AML-193 (cell line): Measurements from ENCODE around the gene CHCHD3.

Experiments used
- DNase-seq, 2 experiments: peaks; one replicate each; lab custom pipeline; 2025; lab: John Stamatoyannopoulos, UW

Gene CHCHD3

DNA sequence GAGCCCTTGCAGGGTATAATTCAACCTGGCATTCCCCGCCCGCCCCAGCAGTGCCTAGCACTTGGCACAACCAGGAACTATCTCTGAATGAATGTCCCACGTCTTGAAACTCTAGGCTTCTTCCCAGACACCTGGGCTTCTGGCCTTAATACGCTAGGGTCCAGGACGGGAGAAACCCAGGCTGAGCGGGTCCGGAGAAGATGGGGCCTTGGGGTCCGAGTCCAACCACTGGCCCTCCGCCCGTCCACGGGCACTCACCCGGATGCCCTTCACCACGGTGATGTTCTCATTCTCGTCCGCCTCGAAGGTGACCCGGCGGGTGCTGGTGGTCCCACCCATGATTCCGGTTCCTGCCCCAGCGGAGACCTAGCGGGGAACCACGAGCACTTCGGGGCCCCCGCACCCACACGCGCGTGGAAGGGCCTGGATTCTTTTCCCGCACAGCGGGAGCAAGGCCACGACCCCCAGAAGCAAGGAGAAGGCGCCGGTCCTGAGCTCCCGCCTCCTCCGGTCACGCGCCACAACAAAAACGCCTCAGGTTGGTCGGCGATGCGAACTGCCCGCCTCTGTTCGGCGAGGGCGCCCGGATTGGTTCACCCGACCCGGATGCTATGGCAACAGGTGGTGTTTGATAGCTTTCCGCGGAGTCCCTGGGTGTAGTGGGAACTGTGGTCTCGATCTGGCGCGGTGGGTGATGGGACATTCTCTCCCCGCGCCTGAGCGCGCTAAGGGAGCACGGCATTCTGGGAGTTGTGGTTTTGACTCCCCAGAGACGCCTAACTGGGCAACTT is at the start of gene CHCHD3:
Gene CHCHD3, minus strand, starts transcription at position 492 of the 791 bp plus-strand sequence. Its CDS starts 153 bp downstream, at position 339.
- peak; percentile 95 for DNase-seq

DNA sequence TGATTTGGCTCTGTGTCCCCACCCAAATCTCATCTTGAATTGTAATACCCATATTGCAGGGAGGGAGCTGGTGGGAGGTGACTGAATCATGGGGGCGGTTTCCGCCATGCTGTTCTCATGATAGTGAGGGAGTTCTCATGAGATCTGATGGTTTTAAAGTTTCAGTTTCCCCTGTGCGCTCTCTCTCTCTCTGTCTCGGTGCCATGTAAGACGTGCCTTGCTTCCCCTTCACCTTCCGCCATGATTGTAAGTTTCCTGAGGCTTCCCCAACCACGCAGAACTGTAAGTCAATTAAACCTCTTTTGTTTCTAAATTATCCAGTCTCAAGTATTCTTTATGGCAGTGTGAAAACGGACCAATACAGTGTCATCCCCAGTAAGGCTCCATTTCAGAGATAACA is 48.3 kb upstream of the CHCHD3 start:
- DNase-seq: no peak

DNA sequence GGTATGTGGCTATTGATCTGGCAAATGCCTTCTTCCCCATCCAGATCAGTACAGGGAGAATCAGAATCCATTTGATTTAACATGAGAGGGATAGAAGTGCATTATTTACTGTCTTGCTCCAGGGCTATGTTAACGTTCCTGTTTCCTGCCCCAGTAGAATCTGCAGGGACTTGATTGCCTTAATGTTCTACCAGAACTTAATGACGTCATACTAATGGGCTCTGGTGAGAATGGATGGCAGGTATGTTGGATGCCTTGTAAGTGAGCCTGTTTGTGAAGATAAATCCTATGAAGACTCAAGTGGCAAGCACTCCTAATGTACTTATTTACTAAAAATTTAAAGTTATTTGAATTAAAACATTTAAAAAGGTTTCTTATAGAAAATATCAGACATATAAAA is 44.5 kb upstream of the CHCHD3 start:
- no peak for DNase-seq

DNA sequence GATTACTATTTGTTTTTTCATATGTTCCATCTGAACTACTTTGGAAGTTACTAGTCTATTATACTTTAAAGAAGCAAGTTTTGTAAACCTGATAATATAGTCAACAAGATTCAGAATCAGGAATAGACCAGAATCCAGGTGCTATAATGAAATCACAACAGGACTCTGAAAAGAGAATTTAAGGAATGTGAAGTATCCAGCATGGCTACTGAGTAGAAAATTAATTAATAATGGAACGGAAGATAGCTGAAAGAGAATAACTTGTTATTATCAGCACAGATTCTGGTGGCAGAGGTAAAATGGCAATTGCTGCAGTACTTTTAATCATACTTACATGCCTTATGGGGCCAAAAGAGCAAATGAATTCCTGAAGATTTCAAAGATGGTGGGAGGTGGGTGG is 43.1 kb upstream of the CHCHD3 start:
- no peak for DNase-seq

DNA sequence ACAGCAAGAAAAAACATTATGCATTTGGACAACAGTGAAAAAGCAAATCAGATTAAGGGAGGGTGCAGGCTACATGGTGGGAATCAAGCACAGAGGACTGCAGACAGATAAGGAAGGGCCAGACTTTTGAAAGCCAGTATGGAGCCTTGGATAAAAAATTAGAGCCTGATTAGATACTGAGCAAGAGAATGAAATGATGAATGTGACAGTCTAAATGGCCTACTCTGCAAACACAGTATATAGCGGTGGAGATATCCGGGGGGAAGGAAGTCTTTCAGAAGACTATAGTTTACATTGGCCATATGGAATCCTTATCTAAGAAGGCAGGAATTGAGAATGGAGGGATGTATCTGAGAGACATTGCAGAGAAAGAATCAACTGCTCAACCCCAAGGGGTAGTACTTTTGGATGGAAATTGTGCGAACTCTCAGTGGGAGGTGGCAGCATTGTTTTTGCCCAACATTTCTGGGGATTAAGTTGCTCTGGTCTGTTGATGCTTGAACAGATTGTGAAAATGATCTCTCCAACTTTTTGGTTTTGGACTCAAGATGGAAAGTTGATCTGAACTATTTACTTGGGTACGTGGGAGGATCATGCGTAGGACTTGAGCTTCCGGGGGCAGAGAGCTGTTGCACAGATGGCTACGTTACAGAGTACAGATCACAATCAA is 39.4 kb upstream of the CHCHD3 start:
- DNase-seq: no peak

DNA sequence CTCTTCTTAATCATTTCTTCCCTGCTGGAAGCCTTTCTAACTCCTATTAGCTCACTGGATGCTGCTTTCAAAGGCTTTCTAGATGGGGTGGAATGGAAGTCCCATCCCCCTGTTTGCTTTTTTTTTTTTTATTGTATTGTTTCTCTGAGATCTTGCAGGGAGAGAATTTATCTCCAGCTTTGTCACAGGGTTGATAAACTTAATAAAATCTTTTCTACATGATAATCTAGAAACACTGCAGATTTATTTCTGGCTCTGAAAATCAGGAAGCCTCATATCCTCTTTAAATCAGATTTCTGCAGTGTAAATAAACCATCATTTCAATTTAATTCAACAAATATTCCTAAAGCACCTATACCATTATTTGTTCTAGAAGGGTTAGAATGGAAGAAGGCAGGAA is 37.2 kb upstream of the CHCHD3 start:
- no peak for DNase-seq

DNA sequence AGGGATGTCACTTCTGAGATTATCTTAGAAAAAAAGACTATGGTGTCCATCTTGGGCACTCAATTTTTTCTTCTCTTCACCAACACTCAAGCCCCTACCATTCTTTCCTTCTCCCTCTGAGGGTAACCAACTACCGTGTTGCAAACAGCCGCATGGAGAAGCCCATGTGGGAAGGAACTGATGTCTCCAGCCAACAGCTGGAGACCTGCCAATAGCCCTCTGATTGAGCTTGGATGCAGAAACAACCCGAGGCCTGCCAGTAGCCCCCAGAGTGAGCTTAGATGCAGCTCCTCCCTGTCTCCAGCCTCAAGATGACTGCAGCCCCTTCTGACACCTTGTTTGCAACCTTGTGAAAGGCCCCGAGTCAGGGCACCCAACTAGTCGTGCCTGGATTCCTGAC is 36.4 kb upstream of the CHCHD3 start:
- DNase-seq: no peak

DNA sequence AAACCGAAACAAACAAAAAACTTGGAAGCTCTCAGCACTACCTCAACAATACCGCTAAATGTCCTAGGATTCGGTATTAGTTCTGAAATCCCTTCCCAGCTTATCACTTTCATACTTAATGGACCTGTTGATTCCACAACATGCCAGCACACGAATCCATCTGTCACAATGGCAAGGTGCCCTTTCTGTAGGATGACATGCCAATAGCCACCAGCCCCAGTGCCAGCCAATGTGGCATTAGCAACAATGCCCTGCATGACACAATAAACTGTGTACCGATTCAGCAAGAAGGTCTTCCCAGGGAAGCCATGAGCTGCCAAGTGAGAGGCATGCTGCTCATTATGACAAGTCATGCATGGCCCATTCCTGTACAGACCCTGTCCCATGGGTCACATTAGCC is 35.6 kb upstream of the CHCHD3 start:
- no peak for DNase-seq

DNA sequence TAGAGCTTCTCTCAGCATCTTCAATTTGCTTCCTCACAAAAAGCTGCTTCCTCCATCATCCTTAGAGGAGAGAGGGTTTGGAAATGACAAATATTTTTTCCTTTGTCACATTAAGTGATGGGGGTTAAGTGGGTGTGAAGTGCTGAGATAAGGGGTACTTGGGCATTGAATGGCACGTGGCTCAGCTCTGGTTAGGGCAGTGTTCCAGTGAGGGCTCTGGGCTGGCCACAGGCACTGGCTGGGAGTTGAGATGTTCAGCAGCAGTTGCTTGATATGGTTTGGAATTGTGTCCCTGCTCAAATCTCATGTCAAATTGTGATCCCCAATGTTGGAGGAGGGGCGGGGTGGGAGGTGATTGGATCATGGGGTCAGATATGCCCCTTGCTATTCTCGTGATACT is 33.7 kb upstream of the CHCHD3 start:
- no peak for DNase-seq

DNA sequence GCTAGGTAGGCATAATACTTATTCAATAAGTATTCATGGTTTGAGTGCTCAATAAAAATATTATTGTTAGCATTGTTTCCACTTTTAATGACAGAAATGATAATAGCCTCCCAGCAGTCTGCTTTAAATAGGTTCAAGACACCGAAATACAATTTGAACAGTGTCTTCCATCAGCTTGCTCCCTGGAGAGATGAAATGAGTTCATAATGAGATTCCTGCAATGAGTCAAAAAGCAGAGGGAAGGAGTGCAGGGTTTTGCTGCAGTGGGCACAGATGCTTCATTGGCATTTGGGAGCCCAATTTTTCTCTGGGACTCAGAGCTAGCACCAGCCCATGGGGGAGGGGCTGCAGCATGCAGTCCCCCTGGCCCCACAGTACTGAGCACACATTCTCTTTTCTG is 32.6 kb upstream of the CHCHD3 start:
- DNase-seq: no peak

DNA sequence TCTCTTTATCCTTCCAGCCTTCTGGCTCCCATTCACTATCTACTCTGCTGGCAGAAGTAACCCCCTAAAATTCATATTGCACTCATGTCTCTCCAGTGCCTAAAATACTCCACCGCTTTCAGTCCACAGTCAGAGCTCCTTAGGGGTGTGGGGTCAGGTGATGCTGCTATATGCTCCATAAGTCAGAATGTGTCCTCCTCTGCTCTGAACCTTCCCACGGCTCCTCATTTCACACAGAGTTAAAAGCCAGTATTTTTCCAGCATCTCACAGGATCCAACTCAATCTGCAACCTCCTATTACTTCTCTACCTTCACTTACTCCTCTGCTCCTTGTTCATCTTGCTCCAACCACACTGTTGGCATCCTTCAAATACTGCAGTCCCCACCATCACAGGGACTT is 31.1 kb upstream of the CHCHD3 start:
- DNase-seq: no peak

DNA sequence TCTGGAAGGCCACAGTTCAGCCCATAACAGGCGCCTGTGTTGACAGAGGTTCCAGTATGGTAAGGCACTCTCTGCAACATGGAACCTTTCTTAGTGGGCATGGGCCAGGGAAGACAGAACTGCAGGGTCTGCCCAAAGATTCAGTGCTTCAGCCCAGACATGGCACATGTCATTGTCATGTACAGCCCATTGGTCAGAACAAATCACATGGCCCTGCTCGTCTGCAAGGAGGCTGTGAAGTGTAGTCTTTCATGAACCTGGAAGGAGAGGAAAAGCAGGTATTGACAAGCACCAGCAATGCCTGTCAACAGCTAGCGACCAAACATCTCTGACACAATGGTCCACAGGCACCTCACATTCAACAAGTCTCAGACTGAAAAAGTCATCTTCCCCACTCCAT is 30.4 kb upstream of the CHCHD3 start:
- no peak for DNase-seq

DNA sequence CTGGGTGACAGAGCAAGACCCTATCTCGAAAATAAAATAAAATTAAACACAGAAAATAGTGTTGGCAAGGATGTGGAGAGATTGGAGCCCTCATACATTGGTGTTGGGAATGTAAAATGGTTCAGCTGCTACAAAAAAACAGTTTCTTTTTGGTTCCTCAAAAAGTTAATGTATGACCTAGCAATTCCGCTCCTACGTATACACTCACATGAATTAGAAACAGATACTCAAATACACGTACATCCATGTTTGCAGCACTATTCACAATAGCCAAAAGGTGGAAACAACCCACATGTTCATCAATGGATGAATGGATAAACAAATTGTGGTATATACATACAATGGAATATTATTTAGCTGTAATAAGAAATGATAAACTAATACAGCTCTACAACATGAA is 28.4 kb upstream of the CHCHD3 start:
- no peak for DNase-seq

DNA sequence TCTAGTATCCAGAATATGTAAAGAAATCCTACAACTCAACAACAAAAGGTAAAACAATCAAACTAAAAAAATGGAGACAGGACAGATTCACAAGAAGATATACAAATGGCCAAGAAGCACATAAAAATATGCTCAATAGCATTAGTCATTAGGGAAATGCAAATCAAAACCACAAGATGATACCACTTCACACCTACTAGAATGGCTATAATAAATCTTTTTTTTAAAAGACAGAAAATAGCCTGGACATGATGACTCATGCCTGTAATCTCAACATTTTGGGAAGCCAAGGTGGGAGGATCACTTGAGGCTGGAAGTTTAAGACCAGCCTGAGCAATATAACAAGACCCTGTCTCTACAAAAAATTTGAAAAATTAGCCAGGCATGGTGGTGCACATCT is 27.9 kb upstream of the CHCHD3 start:
- DNase-seq: no peak

DNA sequence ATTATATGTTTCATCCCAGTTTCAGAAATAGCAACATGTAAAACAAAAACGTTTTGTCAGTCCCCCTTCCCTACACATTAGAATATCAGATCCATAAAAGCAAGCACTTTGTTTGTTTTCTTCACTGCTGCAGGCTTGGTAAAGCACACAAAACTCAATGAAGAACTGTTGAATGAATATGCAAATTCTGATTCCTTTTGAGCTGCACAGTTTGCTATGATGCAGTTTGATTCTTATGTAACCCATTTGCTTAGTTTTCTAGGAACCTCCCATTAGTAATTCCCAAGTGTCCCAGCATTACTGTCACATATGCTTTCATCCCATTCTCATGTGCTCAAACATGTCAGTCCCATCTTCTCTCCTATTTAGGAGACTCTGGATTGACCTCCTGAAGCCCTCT is 26.1 kb upstream of the CHCHD3 start:
- no peak for DNase-seq

DNA sequence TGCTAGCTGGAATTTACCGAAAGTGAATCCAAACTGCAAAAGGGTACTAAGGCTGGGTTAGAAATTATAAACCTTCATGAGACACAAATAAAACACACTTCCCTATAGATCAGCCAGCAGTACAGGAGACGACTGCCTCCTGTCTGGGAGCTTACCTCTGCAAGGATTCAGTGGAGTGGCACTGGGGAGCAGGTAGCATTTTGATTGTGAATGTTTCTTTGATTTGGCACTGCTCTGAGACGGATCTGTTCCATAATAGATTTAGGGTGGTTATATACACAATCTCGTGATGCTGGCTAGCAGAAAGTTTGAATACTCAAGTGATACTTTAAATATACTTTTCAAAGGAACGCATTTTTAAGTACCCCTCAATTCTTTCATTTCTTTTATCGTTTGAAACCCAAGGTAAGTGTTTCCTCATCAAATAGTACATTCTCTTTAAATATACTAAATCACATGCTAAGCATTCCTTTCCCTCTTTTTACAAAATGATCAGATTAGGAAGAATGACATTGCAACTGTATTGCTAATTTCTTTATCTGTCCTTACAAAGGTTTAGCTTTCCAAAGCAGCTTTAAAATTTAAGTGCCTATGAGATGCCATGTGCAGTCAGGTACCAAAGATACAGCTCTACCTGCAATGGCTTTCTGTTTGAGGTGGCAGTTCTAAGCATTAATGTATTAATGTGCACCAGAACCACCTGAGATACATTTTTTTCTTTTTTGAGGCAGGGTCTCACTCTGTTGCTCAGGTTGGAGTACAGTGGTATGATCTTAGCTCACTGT is 20.6 kb upstream of the CHCHD3 start:
- DNase-seq: no peak

DNA sequence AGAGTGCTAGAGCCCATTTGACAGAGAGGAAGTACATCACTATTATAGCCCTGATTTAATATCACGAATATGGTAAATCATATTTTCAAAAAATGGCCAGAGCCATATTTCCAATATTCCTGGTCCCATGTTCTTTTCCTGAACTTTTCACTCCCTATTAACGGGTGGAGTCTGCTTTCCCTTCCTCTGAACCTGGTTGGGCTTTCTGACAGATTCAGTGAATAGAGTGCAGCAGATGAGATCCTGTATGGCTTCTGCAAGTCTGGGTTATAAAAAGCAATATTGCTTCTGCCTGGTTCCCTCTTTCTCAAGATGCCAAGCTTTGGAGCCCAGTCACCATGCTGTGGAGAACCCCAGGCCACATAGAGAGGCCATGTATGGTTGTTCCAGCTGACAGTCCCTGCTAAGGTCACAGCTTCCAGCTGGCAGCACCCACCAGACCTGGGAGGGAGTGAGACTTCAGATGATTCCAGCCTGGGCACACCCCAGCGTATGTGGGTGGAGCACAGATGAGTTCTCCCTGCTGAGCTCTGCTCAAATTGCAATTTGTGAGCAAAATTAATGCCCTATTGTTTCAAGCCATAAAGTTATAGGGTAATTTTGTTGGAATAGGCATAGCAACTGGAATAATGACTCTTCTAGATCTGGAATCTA is 17.9 kb upstream of the CHCHD3 start:
- DNase-seq: no peak

DNA sequence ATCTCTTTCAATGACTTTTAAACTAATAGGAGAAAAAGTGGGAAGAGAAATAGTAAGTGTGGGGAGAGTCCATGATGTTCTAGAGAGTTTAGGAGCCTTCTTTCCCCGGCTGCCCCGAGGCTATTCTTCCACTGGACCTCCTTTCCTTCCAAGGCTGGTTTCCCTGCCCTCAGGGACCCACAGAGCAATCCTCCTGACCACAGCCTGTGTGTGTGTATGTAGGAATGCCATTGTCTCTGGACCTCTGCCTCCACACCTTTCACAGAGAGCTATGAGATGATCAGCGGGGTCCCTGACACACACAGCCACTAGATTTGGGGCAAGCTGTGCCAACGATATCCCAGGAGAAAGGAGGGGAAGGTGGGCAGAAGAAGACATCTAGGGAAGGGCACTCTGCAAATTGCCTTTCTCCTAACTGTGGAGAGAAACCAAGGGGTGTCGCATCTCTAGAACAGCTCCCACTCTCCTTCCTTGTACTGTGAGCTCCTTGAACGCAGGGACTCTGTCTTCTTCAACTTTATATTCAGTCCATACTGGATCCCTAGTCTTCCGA is 13.3 kb upstream of the CHCHD3 start:
- DNase-seq: no peak

DNA sequence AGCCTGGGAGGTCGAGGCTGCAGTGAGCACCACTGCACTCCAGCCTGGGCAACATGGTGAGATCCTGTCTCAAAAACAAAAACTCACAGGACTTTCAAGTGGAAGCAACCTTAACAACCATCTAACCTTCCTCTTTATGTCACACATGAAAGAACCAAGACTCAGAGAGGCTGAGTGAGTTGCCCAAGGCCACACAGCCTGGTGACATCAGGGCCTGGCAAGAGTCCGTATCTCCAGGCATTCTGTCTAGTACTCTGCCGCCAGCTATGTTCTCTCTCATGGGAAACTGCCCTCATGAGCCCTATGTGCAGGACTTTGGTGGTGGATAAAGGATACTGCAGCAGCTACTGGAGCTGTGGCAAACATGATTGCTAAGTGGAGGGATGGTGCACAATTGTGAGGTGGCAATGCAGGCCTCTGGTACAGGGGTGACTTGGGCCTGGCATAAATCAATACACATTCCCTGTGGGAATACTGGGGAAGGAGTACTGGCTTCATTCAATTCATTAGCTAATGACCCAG is 10.1 kb upstream of the CHCHD3 start:
- DNase-seq: no peak

DNA sequence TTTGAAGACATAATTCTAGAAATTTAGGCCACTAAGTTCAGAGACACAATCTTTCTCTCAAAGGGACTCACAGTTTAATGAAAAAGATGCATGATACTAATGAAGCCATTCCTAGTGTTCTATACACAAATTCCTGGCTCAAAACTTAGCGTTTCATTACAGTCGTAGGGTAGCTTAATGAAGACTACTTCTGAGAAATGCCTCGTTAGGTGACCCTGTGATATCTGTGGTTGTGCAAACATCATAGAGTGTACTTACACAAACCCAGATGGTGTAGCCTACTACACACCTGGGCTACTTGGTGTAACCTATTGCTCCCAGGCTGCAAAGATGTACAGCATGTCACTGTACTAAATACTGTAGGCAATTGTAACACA is 488 bp upstream of the CHCHD3 start:
- DNase-seq: no peak

DNA sequence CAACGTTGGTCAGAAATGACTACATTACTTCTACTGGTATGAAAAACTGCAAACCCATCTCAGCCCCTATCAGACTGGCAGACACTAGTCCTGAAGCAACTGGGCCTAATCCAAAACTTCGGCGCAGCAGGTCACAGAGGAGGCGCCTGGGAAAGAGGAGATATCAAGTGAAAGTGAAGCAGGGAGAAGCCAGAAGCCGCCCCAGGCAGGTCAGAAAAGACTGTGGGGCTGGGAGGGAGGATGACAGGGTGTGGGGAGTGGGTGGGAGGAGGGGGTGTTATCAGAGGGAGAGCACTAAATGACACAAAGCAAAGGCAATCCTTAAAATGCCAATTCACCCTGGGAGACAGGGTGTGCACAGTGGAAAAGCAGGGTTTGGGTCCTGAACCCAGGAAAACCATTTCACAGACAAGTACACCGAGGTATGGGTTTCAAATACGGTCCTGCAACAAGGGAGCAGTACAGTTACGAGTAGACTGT is 731 bp downstream of the CHCHD3 start:
- DNase-seq: peak in 1 of 2 experiments; percentile 9

DNA sequence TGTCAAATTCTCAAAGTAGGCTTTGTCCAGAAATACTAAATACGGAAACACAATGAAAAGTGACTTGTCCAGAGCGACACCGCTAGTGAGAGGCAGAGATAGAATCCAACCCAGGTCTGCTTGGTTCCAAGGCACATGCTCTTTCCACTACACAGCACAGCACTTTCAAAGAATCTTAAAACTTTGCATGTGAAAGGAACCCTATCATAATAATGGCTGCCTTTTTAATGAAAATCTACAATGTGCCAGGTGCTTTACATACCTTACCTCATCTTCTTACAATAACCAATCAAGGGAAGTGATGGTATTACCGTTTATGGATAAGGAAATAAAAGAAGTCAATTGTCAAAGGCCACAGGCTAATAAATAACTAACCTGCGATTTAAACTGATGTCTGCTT is 2.6 kb downstream of the CHCHD3 start:
- DNase-seq: no peak
